ENCODE results near the gene TRMT10B.
A peak's percentile ranks its signal among the peaks of the same experiment; 100 is the strongest.

The TRMT10B gene

DNA sequence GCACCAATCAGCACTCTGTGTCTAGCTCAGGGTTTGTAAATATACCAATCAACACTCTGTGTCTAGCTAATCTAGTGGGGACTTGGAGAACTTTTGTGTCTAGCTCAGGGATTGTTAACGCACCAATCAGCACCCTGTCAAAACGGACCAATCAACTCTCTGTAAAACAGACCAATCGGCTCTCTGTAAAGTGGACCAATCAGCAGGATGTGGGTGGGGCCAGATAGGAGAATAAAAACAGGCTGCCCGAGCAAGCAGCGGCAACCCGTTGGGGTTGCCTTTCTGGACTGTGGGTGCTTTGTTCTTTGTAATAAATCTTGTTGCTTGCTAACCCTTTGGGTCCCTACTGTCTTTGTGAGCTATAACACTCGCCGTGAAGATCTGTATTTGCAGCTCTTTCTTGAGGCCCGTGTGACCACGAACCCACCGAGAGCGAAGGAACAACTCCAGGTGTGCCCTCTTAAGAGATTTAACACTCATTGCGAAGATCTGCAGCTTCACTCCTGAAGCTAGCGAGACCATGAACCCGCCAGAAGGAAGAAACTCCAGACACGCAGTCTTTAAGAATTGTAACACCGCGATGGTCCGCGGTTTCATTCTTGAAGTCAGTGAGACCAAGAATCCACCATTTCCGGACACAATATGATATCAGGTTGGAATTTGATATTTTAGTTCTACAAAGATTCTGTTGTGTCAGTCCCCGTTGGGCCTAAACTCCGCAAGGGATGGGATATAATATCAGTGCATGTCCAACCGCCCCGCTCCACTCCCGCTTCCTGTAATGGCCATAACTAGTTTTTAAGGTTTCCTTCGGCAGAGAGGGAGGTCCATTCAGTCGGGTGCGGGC, 740 bp upstream of the TRMT10B start:
- ChIA-PET CTCF (interaction anchor here (0.6 to 0.7 kb wide), 3 partner anchors 14 to 412 kb away, joined by 3 read pairs; no protein-coding TSS in a partner anchor), POLR2A (interaction anchor here (0.6 to 1.1 kb wide), 5 partner anchors 10 to 254 kb away, joined by 3 to 5 read pairs (median 3); partner anchors contain the start of gene EXOSC3)
- Histone ChIP-seq H3K27ac (ENCODE audit: extremely low read depth, low read depth, low read length) (no peak overlapping the region), H3K4me3 (ENCODE audit: low read depth, low read length) (peak overlapping the region; percentile 79), H3K9me3 (ENCODE audit: control insufficient read depth, insufficient read depth, low read depth, low read length) (no peaks in the 10 kb centered on the region), H3K4me1 (ENCODE audit: control insufficient read depth, insufficient read depth, low read length) (no peaks in the 10 kb centered on the region), H3K36me3 (ENCODE audit: control insufficient read depth in 2 of 2, insufficient read depth in 1 of 2, low read length in 2 of 2) (peaks cover 0 to 3% of the 10 kb centered on the region in 2 experiments; a peak in 1 of 3 replicates)
- TF ChIP-seq ZNF76 (tag by site-specific recombination; IDR thresholded peaks at IDR 0.05; ENCODE audit: borderline replicate concordance, low read depth), result no peak
- no peak for TF ChIP-seq ZNF391 (tag by site-specific recombination; IDR thresholded peaks at IDR 0.05; ENCODE audit: borderline replicate concordance, low read depth)
- no peak for TF ChIP-seq ZNF2 (tag by site-specific recombination; IDR thresholded peaks at IDR 0.05)
- TF ChIP-seq ZNF555 (tag by site-specific recombination; conservative IDR thresholded peaks at IDR 0.05), result no peak
- no peak for TF ChIP-seq ZNF544 (tag by site-specific recombination; IDR thresholded peaks at IDR 0.05)
- no peak for TF ChIP-seq ZNF785 (tag by site-specific recombination; IDR thresholded peaks at IDR 0.05)
- TF ChIP-seq ZNF274 (IDR thresholded peaks at IDR 0.05; ENCODE audit: low read length), result no peak
- no peak for TF ChIP-seq ZNF274 (tag by site-specific recombination; IDR thresholded peaks at IDR 0.05; ENCODE audit: borderline replicate concordance)
- TF ChIP-seq SP2 (tag by site-specific recombination; IDR thresholded peaks at IDR 0.05), result no peak
- no peak for TF ChIP-seq ZBTB17 (tag by site-specific recombination; IDR thresholded peaks at IDR 0.05)
- TF ChIP-seq PBX3 (CRISPR knock-in tag; IDR thresholded peaks at IDR 0.05), result no peak

DNA sequence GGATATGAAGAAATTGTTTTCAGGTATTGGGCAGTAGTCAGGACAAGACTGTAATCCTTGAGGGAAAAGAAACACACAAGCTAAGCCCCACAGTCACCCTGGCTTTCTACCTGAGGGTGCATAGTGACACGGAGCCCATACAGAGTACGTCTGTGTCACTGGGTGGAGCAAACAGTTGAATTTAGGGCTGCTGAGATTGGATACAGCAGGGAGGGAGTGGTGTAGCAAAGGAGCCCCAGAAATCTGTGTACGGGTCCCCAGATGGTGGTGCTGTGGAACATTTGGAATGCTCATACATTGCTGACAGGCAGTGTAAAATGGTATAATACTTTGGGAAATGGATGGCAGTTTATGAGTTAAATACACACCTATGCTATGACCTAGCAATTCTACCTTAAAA, 5.1 kb downstream of the TRMT10B start:
- TF ChIP-seq ZNF629 (tag by site-specific recombination; IDR thresholded peaks at IDR 0.05), result no peak
- no peak for TF ChIP-seq AEBP2 (tag by site-specific recombination; IDR thresholded peaks at IDR 0.05; ENCODE audit: borderline replicate concordance)
- no peak for TF ChIP-seq MYNN (tag by site-specific recombination; IDR thresholded peaks at IDR 0.05; ENCODE audit: borderline replicate concordance)
- TF ChIP-seq ZSCAN5A (tag by site-specific recombination; IDR thresholded peaks at IDR 0.05), result no peak
- TF ChIP-seq ZNF416 (tag by site-specific recombination; IDR thresholded peaks at IDR 0.05), result no peak
- TF ChIP-seq ZNF701 (tag by site-specific recombination; IDR thresholded peaks at IDR 0.05), result no peak
- TF ChIP-seq ZNF621 (tag by site-specific recombination; IDR thresholded peaks at IDR 0.05), result no peak
- TF ChIP-seq ZSCAN16 (tag by site-specific recombination; IDR thresholded peaks at IDR 0.05), result no peak
- no peak for TF ChIP-seq ZNF426 (tag by site-specific recombination; IDR thresholded peaks at IDR 0.05)
- TF ChIP-seq ZNF146 (tag by site-specific recombination; IDR thresholded peaks at IDR 0.05), result no peak
- no peak for TF ChIP-seq ZNF266 (tag by site-specific recombination; IDR thresholded peaks at IDR 0.05; ENCODE audit: low read depth)
- TF ChIP-seq ZSCAN23 (tag by site-specific recombination; IDR thresholded peaks at IDR 0.05), result no peak
- no peak for TF ChIP-seq ZNF404 (tag by site-specific recombination; IDR thresholded peaks at IDR 0.05)
- TF ChIP-seq ZNF239 (tag by site-specific recombination; IDR thresholded peaks at IDR 0.05), result no peak
- no peak for TF ChIP-seq ZNF112 (tag by site-specific recombination; IDR thresholded peaks at IDR 0.05)
- no peak for TF ChIP-seq ZNF658 (tag by site-specific recombination; IDR thresholded peaks at IDR 0.05)
- H3K4me1 ChIP-seq (ENCODE audit: control insufficient read depth, insufficient read depth, low read length), result no peaks in the 10 kb centered on the region
- no peak overlapping the region for H3K27ac ChIP-seq (ENCODE audit: extremely low read depth, low read depth, low read length)
- no peak overlapping the region for H3K4me3 ChIP-seq (ENCODE audit: low read depth, low read length)
- CTCF ChIA-PET, result interaction anchor here (1.0 kb wide), 1 partner anchor 11 kb away, joined by 3 read pairs; no protein-coding TSS in a partner anchor
- POLR2A ChIA-PET, result no interaction called here
- H3K36me3 ChIP-seq (ENCODE audit: control insufficient read depth in 2 of 2, insufficient read depth in 1 of 2, low read length in 2 of 2), result peaks cover 0 to 7% of the 10 kb centered on the region in 2 experiments; a peak in 2 of 3 replicates
- H3K9me3 ChIP-seq (ENCODE audit: control insufficient read depth, insufficient read depth, low read depth, low read length), result no peaks in the 10 kb centered on the region
